Lower leg skin (tissue), 3 donors: ENCODE results near the gene COPS8.

Experiments used
- CTCF ChIP-seq, 3 donors: fragments of 450-650 bp; IDR thresholded peaks; one replicate each; pipeline ENCODE4 v1.5.1; 2016; ENCODE audit warnings: antibody characterized with exemption in 3 of 3, mild to moderate bottlenecking in 3 of 3, moderate library complexity in 2 of 3
- POLR2A ChIP-seq, 2 donors: fragments of 450-650 bp; IDR thresholded peaks; one replicate each; pipeline ENCODE4 v1.6.1; 2016 to 2017; ENCODE audit warnings: antibody characterized with exemption in 2 of 2, mild to moderate bottlenecking in 1 of 2, moderate library complexity in 1 of 2

- TF ChIP-seq POLR2A (IDR thresholded peaks at IDR 0.05) (no peak), CTCF (IDR thresholded peaks at IDR 0.05) (no peak)
Observed at GRCh38 chr2:237126519-237127174, 41.0 kb downstream of the COPS8 start.
